ENCODE data around the gene CRACDL. TPM values are rescaled to one million over a fixed set of nuclear protein-coding genes. Genes with fewer than 3 reads are reported as not detected.

Gene CRACDL
- total and polyA plus RNA-seq, 2 donors (not counting 3 experiments of a cell fraction or from before 2014, with no cell fraction given) = 0.92 to 6.3 TPM

GRCh38 chr2:98872526-98872925, 63.5 kb downstream of the CRACDL start:
- dilution Hi-C loops (cut with MboI; ENCODE audit: extremely low pct_ligation_motif_present, low sequenced_read_pairs) (no loop called here), intact Hi-C loops (cut with micrococcal nuclease) (no loop called here)
- FAIRE-seq (no peak), DNase-seq (ENCODE audit: low read depth, low spot score) (no peak)
- no peaks in the 10 kb centered on the region for H3K9me1 ChIP-seq (replicated peaks; ENCODE audit: control insufficient read depth, extremely low read depth, insufficient read depth, low read length)
- H3K79me2 ChIP-seq (ENCODE audit: control insufficient read depth, insufficient read depth, low read length) = no peaks in the 10 kb centered on the region
- H3K4me1 ChIP-seq (ENCODE audit: control insufficient read depth, extremely low read depth, insufficient read depth, low read length) = no peaks in the 10 kb centered on the region
- POLR2A ChIA-PET = no interaction called here
- BruUV-seq (replicated peaks) = no TSS peak
- no peaks in the 10 kb centered on the region for H3K36me3 ChIP-seq (ENCODE audit: control insufficient read depth in 2 of 2, extremely low read depth in 1 of 2, insufficient read depth in 2 of 2, low read length in 2 of 2)
- CTCF ChIA-PET = interaction anchor here (1.0 to 1.3 kb wide), 2 partner anchors 35 to 37 kb away, joined by 3 read pairs; no protein-coding TSS in a partner anchor
- TF ChIP-seq POLR2A (IDR thresholded peaks at IDR 0.05; ENCODE audit: low read depth, low read length) = no peak
- no peak for TF ChIP-seq MYC (IDR thresholded peaks at IDR 0.05; ENCODE audit: low read depth, low read length)
- TF ChIP-seq POLR2AphosphoS5 (IDR thresholded peaks at IDR 0.05; ENCODE audit: insufficient read depth, low read depth, low read length) = no peak
- TF ChIP-seq MAX (IDR thresholded peaks at IDR 0.05; ENCODE audit: insufficient read depth, insufficient read length) = no peak
- no peak for TF ChIP-seq FOS (IDR thresholded peaks at IDR 0.05; ENCODE audit: borderline replicate concordance, insufficient read depth, low read length)
- no peak for TF ChIP-seq GATA2 (IDR thresholded peaks at IDR 0.05; ENCODE audit: insufficient read depth, insufficient read length, low read depth, low read length)
- no peak for TF ChIP-seq EZH2 (IDR thresholded peaks at IDR 0.05; ENCODE audit: borderline replicate concordance, low read depth, low read length, severe bottlenecking)
- TF ChIP-seq JUN (IDR thresholded peaks at IDR 0.05; ENCODE audit: borderline replicate concordance, insufficient read depth, insufficient read length, low read depth) = no peak
- no peak for TF ChIP-seq CTCF (IDR thresholded peaks at IDR 0.05; ENCODE audit: extremely low read depth in 1 of 2, insufficient read depth in 1 of 2, low read depth in 1 of 2, low read length in 2 of 2)
- no peak overlapping the region for H3K4me2 ChIP-seq (ENCODE audit: insufficient read depth, low read length)
- no peak overlapping the region for H3K4me3 ChIP-seq (replicated peaks in 1 of 3; ENCODE audit: insufficient read depth in 1 of 3, low read depth in 1 of 3, low read length in 3 of 3)
- H3K27me3 ChIP-seq (ENCODE audit: control insufficient read depth in 2 of 2, insufficient read depth in 2 of 2, low read length in 2 of 2) = no peaks in the 10 kb centered on the region
- no peak overlapping the region for H3K27ac ChIP-seq (ENCODE audit: insufficient read depth, low read depth, low read length)
- no peak overlapping the region for H3K9ac ChIP-seq (replicated peaks; ENCODE audit: extremely low read depth, insufficient read depth, low read length)
- no peak overlapping the region for H2AFZ ChIP-seq (ENCODE audit: low read depth, low read length)
- H4K20me1 ChIP-seq (replicated peaks; ENCODE audit: control insufficient read depth, extremely low read depth, insufficient read depth, low read length) = no peaks in the 10 kb centered on the region
- H3K9me3 ChIP-seq (replicated peaks; ENCODE audit: control insufficient read depth, insufficient read depth, low read length) = no peaks in the 10 kb centered on the region
